Tibial nerve (tissue), 4 donors: ENCODE results near the gene RASGEF1B. TPM values are rescaled to one million over a fixed set of nuclear protein-coding genes. Genes with fewer than 3 reads are reported as not detected.

Experiments used
- DNase-seq, 2 donors: peaks; one replicate each; pipeline ENCODE4 v3.0.0-alpha.2; 2019; ENCODE audit warnings: low spot score in 2 of 2
- H3K27ac ChIP-seq, 4 donors: fragments of 200-600 bp; sonication (generic) in 3 of 4; one replicate each; pipeline ENCODE4 v1.5.1; 2017 to 2019; ENCODE audit warnings: mild to moderate bottlenecking in 1 of 4
- H3K27me3 ChIP-seq, 2 donors: fragments of 200-600 bp; sonication (generic) in 1 of 2; one replicate each; pipeline versions ENCODE4 v1.5.1 to v1.6.0; 2017 to 2019
- H3K36me3 ChIP-seq, 3 donors: fragments of 200-600 bp; sonication (generic); one replicate each; pipeline ENCODE4 v1.5.1; 2018 to 2019
- H3K4me1 ChIP-seq, 4 donors: fragments of 200-600 bp; sonication (generic) in 3 of 4; one replicate each; pipeline ENCODE4 v1.5.1; 2017 to 2019
- H3K4me3 ChIP-seq, 4 donors: fragments of 200-600 bp; sonication (generic) in 3 of 4; one replicate each; pipeline ENCODE4 v1.5.1; 2017 to 2019; ENCODE audit warnings: mild to moderate bottlenecking in 1 of 4, moderate library complexity in 1 of 4
- H3K9me3 ChIP-seq, 4 donors: fragments of 200-600 bp; sonication (generic) in 3 of 4; one replicate each; pipeline ENCODE4 v1.5.1; 2017 to 2019
- CTCF ChIP-seq, 5 experiments: fragments of 200-600 bp in 3 of 5; fragments of 450-650 bp in 2 of 5; sonication (generic) in 3 of 5; IDR thresholded peaks; one replicate each; pipeline ENCODE4 v1.5.1; 2016 to 2019; ENCODE audit warnings: antibody characterized with exemption in 5 of 5, mild to moderate bottlenecking in 3 of 5, moderate library complexity in 2 of 5
- EP300 ChIP-seq, 2 donors: sonication (generic); formaldehyde crosslinking; IDR thresholded peaks; one replicate each; pipeline ENCODE4 v1.6.1; 2017; ENCODE audit warnings: antibody characterized with exemption in 2 of 2, mild to moderate bottlenecking in 1 of 2
- POLR2A ChIP-seq, 2 donors: fragments of 450-650 bp; IDR thresholded peaks; one replicate each; pipeline ENCODE4 v1.6.1; 2017; ENCODE audit warnings: antibody characterized with exemption in 2 of 2, mild to moderate bottlenecking in 2 of 2, moderate library complexity in 2 of 2
- WGBS, 2 donors: methylation state at CpG; one replicate each; pipeline ENCODE4 v1.1.5; 2018; 5-methylcytosine and 5-hydroxymethylcytosine counted together
- total RNA-seq, 4 donors: library from RNA; depleted of rRNA; stranded (reverse); fragments of >200 nt; gene quantifications; one replicate each; pipeline ENCODE4 v1.1.0, GENCODE V29; 2016

The RASGEF1B gene
- total RNA-seq, 4 donors from 2014 or later = 12.4 to 32.8 (median 15.0) TPM

GRCh38 chr4:81472281-81473182 is 825 bp upstream of the RASGEF1B start:
- Histone ChIP-seq H3K4me1 (peaks cover 0 to 42% (median 11%) of the 10 kb centered on the region in 4 donors), H3K9me3 (no peaks in the 10 kb centered on the region), H3K36me3 (no peaks in the 10 kb centered on the region), H3K4me3 (peak overlapping the region; percentile 36 to 86 (median 76)), H3K27ac (peak overlapping the region; percentile 81 to 96 (median 94)), H3K27me3 (no peaks in the 10 kb centered on the region)
- WGBS, 2 donors = 37 to 45% methylated on average over 9 of the region's 9 CpGs
- peak in 1 of 2 donors; percentile 35 for DNase-seq
- TF ChIP-seq POLR2A (IDR thresholded peaks at IDR 0.05) = no peak
- TF ChIP-seq CTCF (IDR thresholded peaks at IDR 0.05) = peak; percentile 16 to 43 (median 35)

GRCh38 chr4:81471298-81471587 is 464 bp downstream of the RASGEF1B start:
- WGBS, 2 donors = 0 to 1% methylated on average over 11 to 21 of the region's 21 CpGs
- Histone ChIP-seq H3K36me3 (no peaks in the 10 kb centered on the region), H3K4me3 (peak overlapping the region; percentile 73 to 93 (median 82)), H3K9me3 (no peaks in the 10 kb centered on the region), H3K27me3 (no peaks in the 10 kb centered on the region), H3K27ac (peak overlapping the region; percentile 81 to 97 (median 96)), H3K4me1 (peaks cover 0 to 50% (median 11%) of the 10 kb centered on the region in 4 donors)
- TF ChIP-seq CTCF (IDR thresholded peaks at IDR 0.05) (no peak), POLR2A (IDR thresholded peaks at IDR 0.05) (no peak), EP300 (IDR thresholded peaks at IDR 0.05) (no peak)
- DNase-seq = no peak

- Histone ChIP-seq H3K27me3 (no peaks in the 10 kb centered on the region), H3K4me1 (peaks cover 0 to 56% (median 11%) of the 10 kb centered on the region in 4 donors), H3K36me3 (no peaks in the 10 kb centered on the region), H3K4me3 (peak overlapping the region; percentile 73 to 93 (median 82)), H3K27ac (peak overlapping the region; percentile 81 to 97 (median 96)), H3K9me3 (no peaks in the 10 kb centered on the region)
- DNase-seq = peak; percentile 29 to 69
- TF ChIP-seq EP300 (IDR thresholded peaks at IDR 0.05) (peak in 1 of 2 donors; percentile 82), CTCF (IDR thresholded peaks at IDR 0.05) (no peak), POLR2A (IDR thresholded peaks at IDR 0.05) (peak in 1 of 2 donors; percentile 42)
- WGBS, 2 donors = 0 to 1% methylated on average over 25 to 30 of the region's 31 CpGs
Observed at GRCh38 chr4:81470456-81471297, 1.0 kb downstream of the RASGEF1B start.

- TF ChIP-seq POLR2A (IDR thresholded peaks at IDR 0.05) = no peak
- no peak for TF ChIP-seq CTCF (IDR thresholded peaks at IDR 0.05)
- no peak for TF ChIP-seq EP300 (IDR thresholded peaks at IDR 0.05)
- 17 to 18% methylated on average over 7 of the region's 7 CpGs for WGBS, 2 donors
- DNase-seq = no peak
- peak overlapping the region; percentile 81 to 97 (median 96) for H3K27ac ChIP-seq
- no peaks in the 10 kb centered on the region for H3K36me3 ChIP-seq
- H3K4me3 ChIP-seq = peak overlapping the region; percentile 73 to 93 (median 82)
- no peaks in the 10 kb centered on the region for H3K27me3 ChIP-seq
- peaks cover 0 to 63% (median 11%) of the 10 kb centered on the region in 4 donors for H3K4me1 ChIP-seq
- H3K9me3 ChIP-seq = no peaks in the 10 kb centered on the region
Observed at GRCh38 chr4:81469781-81470455, 1.8 kb downstream of the RASGEF1B start.
